WTC11 (cell line): ENCODE data around the gene ZNF576. TPM values are rescaled to one million over a fixed set of nuclear protein-coding genes. Genes with fewer than 3 reads are reported as not detected.
"Not testable (repeated sequence)": the region's sequence is repeated elsewhere in the genome, so short reads cannot be mapped to it uniquely, and the experiment has no call there.

ENCODE experiments used
- ATAC-seq: fragments of 200-7000 bp; cut with Tn5 transposase; 2 replicates; pipeline ENCODE4 v1.10.0; 2021; ENCODE audit warnings: mild to moderate bottlenecking, moderate library complexity
- CTCF ChIA-PET: fragments of 300-600 bp; sonication (Branson Sonifier 250); formaldehyde crosslinking; loops from one replicate; lab custom pipeline; 2021; ENCODE audit warnings: antibody characterized with exemption; lab: Charles Lee
- POLR2A ChIA-PET: fragments of 350-600 bp; sonication (Branson Sonifier 250); formaldehyde crosslinking; loops from one replicate; lab custom pipeline; 2021; ENCODE audit warnings: antibody characterized with exemption; lab: Charles Lee
- DNase-seq: peaks from one replicate; pipeline ENCODE4 v3.0.0; 2021; ENCODE audit warnings: low spot score
- H3K27ac Mint-ChIP-seq: 2 replicates; pipeline ENCODE4 v1.8.0; 2021; ENCODE audit warnings: mixed read lengths
- H3K27me3 Mint-ChIP-seq: 2 replicates; pipeline ENCODE4 v1.8.0; 2021; ENCODE audit warnings: low read depth, mild to moderate bottlenecking, moderate library complexity, mixed read lengths
- H3K36me3 Mint-ChIP-seq: 2 replicates; pipeline ENCODE4 v1.8.0; 2021; ENCODE audit warnings: mixed read lengths
- H3K4me1 Mint-ChIP-seq: 2 replicates; pipeline ENCODE4 v1.8.0; 2022; ENCODE audit warnings: mixed read lengths
- H3K4me3 Mint-ChIP-seq: 2 replicates; pipeline ENCODE4 v1.8.0; 2021; ENCODE audit warnings: mild to moderate bottlenecking, moderate library complexity, mixed read lengths
- H3K9me3 Mint-ChIP-seq: 2 replicates; pipeline ENCODE4 v1.8.0; 2021; ENCODE audit warnings: mixed read lengths
- AR ChIP-seq: fragments of 250-450 bp; sonication (Bioruptor Pico); IDR thresholded peaks from 2 replicates; pipeline ENCODE4 v1.9.0; 2021; ENCODE audit warnings: mild to moderate bottlenecking
- ARID4B ChIP-seq: sonication (generic); formaldehyde crosslinking; IDR thresholded peaks from 2 replicates; pipeline ENCODE4 v1.8.0; 2023; ENCODE audit warnings: missing genetic modification reagents, mild to moderate bottlenecking, borderline replicate concordance
- HMGXB4 ChIP-seq: sonication (generic); formaldehyde crosslinking; IDR thresholded peaks from 2 replicates; pipeline ENCODE4 v1.8.1; 2023; ENCODE audit warnings: mild to moderate bottlenecking, moderate library complexity, missing genetic modification reagents
- IRF1 ChIP-seq: sonication (generic); formaldehyde crosslinking; IDR thresholded peaks from 2 replicates; pipeline ENCODE4 v1.8.0; 2023; ENCODE audit warnings: missing genetic modification reagents
- MXD4 ChIP-seq: fragments of 250-450 bp; sonication (Bioruptor Pico); IDR thresholded peaks from 2 replicates; pipeline ENCODE4 v1.8.0; 2021; ENCODE audit warnings: mild to moderate bottlenecking, moderate library complexity, borderline replicate concordance
- NFATC4 ChIP-seq: fragments of 250-450 bp; sonication (Bioruptor Pico); IDR thresholded peaks from 2 replicates; pipeline ENCODE4 v1.9.0; 2021; ENCODE audit warnings: mild to moderate bottlenecking
- NR2C2 ChIP-seq: sonication (generic); formaldehyde crosslinking; IDR thresholded peaks from 2 replicates; pipeline ENCODE4 v1.8.0; 2022; ENCODE audit warnings: mild to moderate bottlenecking, missing genetic modification reagents
- SMAD3 ChIP-seq: sonication (generic); formaldehyde crosslinking; IDR thresholded peaks from 2 replicates; pipeline ENCODE4 v1.8.0; 2022; ENCODE audit warnings: missing genetic modification reagents, mild to moderate bottlenecking, borderline replicate concordance
- USF2 ChIP-seq: sonication (generic); formaldehyde crosslinking; IDR thresholded peaks from 2 replicates; pipeline ENCODE4 v1.8.1; 2023; ENCODE audit warnings: mild to moderate bottlenecking, missing genetic modification reagents, moderate library complexity
- ZNF281 ChIP-seq: sonication (generic); formaldehyde crosslinking; IDR thresholded peaks from 2 replicates; pipeline ENCODE4 v1.8.0; 2023; ENCODE audit warnings: mild to moderate bottlenecking, missing genetic modification reagents
- ZNF317 ChIP-seq: sonication (generic); formaldehyde crosslinking; IDR thresholded peaks from 2 replicates; pipeline ENCODE4 v1.8.1; 2023; ENCODE audit warnings: low read depth, mild to moderate bottlenecking, moderate library complexity, missing genetic modification reagents, borderline replicate concordance
- ZNF396 ChIP-seq: fragments of 250-450 bp; sonication (Bioruptor Pico); IDR thresholded peaks from 2 replicates; pipeline ENCODE4 v1.8.0; 2021; ENCODE audit warnings: mild to moderate bottlenecking, moderate library complexity, borderline replicate concordance
- ZSCAN18 ChIP-seq: fragments of 250-450 bp; sonication (Bioruptor Pico); IDR thresholded peaks from 2 replicates; pipeline ENCODE4 v2.1.2; 2022; ENCODE audit warnings: mild to moderate bottlenecking, moderate library complexity
- total RNA-seq: library from RNA; stranded (reverse); gene quantifications from 3 replicates; pipeline ENCODE4 v1.2.3, GENCODE V29; 2021

The ZNF576 gene
- total RNA-seq, 1 experiment from 2014 or later = 15.9 TPM

GRCh38 chr19:43595999-43596841, at the start of gene ZNF576, which contains the start of gene IRGQ (continued):
- TF ChIP-seq ZNF281 (CRISPR knock-in tag) (no peak), AR (CRISPR knock-in tag) (no peak), ZNF317 (CRISPR knock-in tag) (no peak), SMAD3 (CRISPR knock-in tag) (no peak; the same call in 1 of the 2 replicates), ZSCAN18 (CRISPR knock-in tag) (no peak)
- TF ChIP-seq, all 79 proteins: peak for 11

- H3K4me1 Mint-ChIP-seq, H3K27ac Mint-ChIP-seq, H3K9me3 Mint-ChIP-seq, H3K4me3 Mint-ChIP-seq, CTCF ChIA-PET, DNase-seq, ATAC-seq, H3K27me3 Mint-ChIP-seq, POLR2A ChIA-PET: not testable (repeated sequence)
- H3K36me3 Mint-ChIP-seq = peaks cover 46% of the 10 kb centered on the region
Measured at GRCh38 chr19:43547926-43548325, 48.5 kb upstream of the ZNF576 start.

GRCh38 chr19:43548706-43549105, 47.7 kb upstream of the ZNF576 start:
- H3K4me1 Mint-ChIP-seq = no peaks in the 10 kb centered on the region
- POLR2A ChIA-PET = no interaction called here
- peaks cover 38% of the 10 kb centered on the region for H3K36me3 Mint-ChIP-seq
- CTCF ChIA-PET = interaction anchor here (1.0 kb wide), 1 partner anchor 78 kb away, joined by 3 read pairs; no protein-coding TSS in a partner anchor
- no peaks in the 10 kb centered on the region for H3K27me3 Mint-ChIP-seq
- H3K9me3 Mint-ChIP-seq = no peaks in the 10 kb centered on the region
- H3K4me3 Mint-ChIP-seq = no peak overlapping the region
- no peak for ATAC-seq
- TF ChIP-seq ZNF396 (CRISPR knock-in tag) (no peak), HMGXB4 (CRISPR knock-in tag) (no peak), MXD4 (no peak), NFATC4 (CRISPR knock-in tag) (no peak), IRF1 (CRISPR knock-in tag) (no peak), USF2 (no peak), ARID4B (CRISPR knock-in tag) (no peak), NR2C2 (CRISPR knock-in tag) (no peak)
- TF ChIP-seq, all 79 proteins: peak for 0
- no peak overlapping the region for H3K27ac Mint-ChIP-seq
- DNase-seq = no peak
